ENCODE results near the gene LIMS2. TPM values are rescaled to one million over a fixed set of nuclear protein-coding genes. Genes with fewer than 3 reads are reported as not detected.

The LIMS2 gene
- total and polyA plus RNA-seq, 2 of the 8 experiments (the other 6 are each of a cell fraction or from before 2014, with no cell fraction given), result 3.3 to 4.8 TPM

GRCh38 chr2:127712999-127713398 is 37.7 kb upstream of the LIMS2 start:
- Histone ChIP-seq H3K9me3 (ENCODE audit: insufficient read depth in 2 of 2, low read depth in 1 of 2, low read length in 1 of 2) (no peaks in the 10 kb centered on the region), H3K4ac (replicated peaks; ENCODE audit: insufficient read length, low read depth, low read length) (no peak overlapping the region), H4K91ac (replicated peaks; ENCODE audit: insufficient read length, low read length) (no peak overlapping the region), H2BK120ac (replicated peaks; ENCODE audit: low read depth, low read length) (no peak overlapping the region), H4K8ac (ENCODE audit: extremely low read depth, insufficient read depth, low read length) (no peak overlapping the region), H2AK5ac (ENCODE audit: low read depth, low read length) (no peak overlapping the region), H2AFZ (ENCODE audit: low read length) (no peak overlapping the region), H2BK20ac (ENCODE audit: low read length) (no peak overlapping the region), H3K56ac (replicated peaks; ENCODE audit: insufficient read length, low read depth, low read length) (no peak overlapping the region), H2BK12ac (ENCODE audit: low read depth, low read length) (no peak overlapping the region), H3K4me3 (ENCODE audit: extremely low read depth in 1 of 4, insufficient read depth in 2 of 4, low read depth in 3 of 4, low read length in 4 of 4) (no peak overlapping the region), H3K36me3 (ENCODE audit: control insufficient read depth in 2 of 4, insufficient read depth in 4 of 4, low read length in 3 of 4) (peaks cover 20 to 54% (median 35%) of the 10 kb centered on the region in 4 experiments), H3K79me2 (ENCODE audit: control insufficient read depth in 1 of 2, insufficient read depth in 2 of 2, low read length in 2 of 2) (no peaks in the 10 kb centered on the region), H3K4me1 (replicated peaks in 1 of 4; ENCODE audit: control insufficient read depth in 3 of 4, insufficient read depth in 4 of 4, low read length in 3 of 4) (no peaks in the 10 kb centered on the region; a peak in 1 of 7 replicates), H2BK15ac (ENCODE audit: low read length) (no peak overlapping the region), H4K20me1 (replicated peaks in 1 of 2; ENCODE audit: control insufficient read depth in 1 of 2, insufficient read depth in 2 of 2, low read length in 2 of 2) (peaks cover 2 to 4% of the 10 kb centered on the region in 2 experiments), H2BK5ac (ENCODE audit: low read depth, low read length) (no peak overlapping the region), H3K4me2 (ENCODE audit: insufficient read depth in 1 of 2, low read depth in 2 of 2, low read length in 2 of 2) (no peak overlapping the region), H3K23ac (ENCODE audit: insufficient read length) (no peak overlapping the region), H3K9ac (replicated peaks in 1 of 4; ENCODE audit: extremely low read depth in 1 of 4, low read depth in 3 of 4, low read length in 3 of 4) (no peak overlapping the region), H3K23me2 (ENCODE audit: low read depth, low read length) (no peaks in the 10 kb centered on the region), H3K79me1 (ENCODE audit: low read depth, low read length) (no peaks in the 10 kb centered on the region), H3K27me3 (replicated peaks in 1 of 4; ENCODE audit: control insufficient read depth in 3 of 4, extremely low read depth in 1 of 4, insufficient read depth in 3 of 4, low read length in 3 of 4) (no peaks in the 10 kb centered on the region), H3K18ac (ENCODE audit: extremely low read depth, low read length) (no peak overlapping the region), H4K5ac (ENCODE audit: insufficient read length, low read depth, low read length) (no peak overlapping the region), H3K27ac (ENCODE audit: low read depth, low read length) (no peak overlapping the region), H3K14ac (ENCODE audit: insufficient read length) (no peak overlapping the region)
- 92% methylated on average over 2 of the region's 2 CpGs; no CpG with 5 or more reads in 1 of the 2 experiments for WGBS, 2 experiments (ENCODE audit: extremely low coverage in 1 of 2, insufficient coverage in 1 of 2, insufficient read length in 1 of 2, insufficient replicate concordance in 2 of 2, low coverage in 1 of 2, low lambda C conversion rate in 2 of 2, missing lambda C conversion rate in 1 of 2)
- FAIRE-seq (no peak), DNase-seq (ENCODE audit: low read depth in 1 of 2, low spot score in 2 of 2) (no peak)
- CTCF ChIA-PET (ENCODE audit: partially characterized antibody), result interaction anchor here (1.9 kb wide), 1 partner anchor 121 kb away, joined by 9 read pairs; no protein-coding TSS in a partner anchor
- no peak for TF ChIP-seq ZNF274 (IDR thresholded peaks at IDR 0.05; ENCODE audit: borderline replicate concordance, extremely low read depth, low read length)
- TF ChIP-seq EZH2 (IDR thresholded peaks at IDR 0.05; ENCODE audit: low read depth, low read length, severe bottlenecking), result no peak
- TF ChIP-seq TAF1 (IDR thresholded peaks at IDR 0.05; ENCODE audit: low read depth, low read length), result no peak
- POLR2A ChIA-PET (ENCODE audit: partially characterized antibody), result no interaction called here
